Adrenal gland (tissue), 5 donors: Measurements from ENCODE around the gene SCFD2.

Source experiments
- CTCF ChIP-seq, 6 experiments: fragments of 450-650 bp in 4 of 6; fragments of 200-600 bp in 2 of 6; sonication (generic) in 1 of 6; IDR thresholded peaks; 1 replicate in 5 of 6; 2 replicates in 1 of 6; pipeline versions ENCODE4 v1.5.1 to v1.8.0; 2016 to 2021; ENCODE audit warnings: antibody characterized with exemption in 6 of 6, mild to moderate bottlenecking in 2 of 6, moderate library complexity in 1 of 6
- POLR2A ChIP-seq, 2 donors: fragments of 450-650 bp; IDR thresholded peaks; one replicate each; pipeline ENCODE4 v1.6.1; 2017; ENCODE audit warnings: antibody characterized with exemption in 2 of 2, mild to moderate bottlenecking in 2 of 2, moderate library complexity in 1 of 2
- donor health status: DM: no; HTN: no; CAD: no.

- no peak for TF ChIP-seq CTCF (IDR thresholded peaks at IDR 0.05)
- no peak for TF ChIP-seq POLR2A (IDR thresholded peaks at IDR 0.05)
Observed at GRCh38 chr4:52903273-52903672, 462.6 kb downstream of the SCFD2 start.
